OCI-LY3 (cell line): ENCODE results near the gene BACH1.

Source experiments
- H2AFZ ChIP-seq: fragments of 200-600, 300-600 bp; shearing (Covaris generic); 2 replicates; pipeline ENCODE4 v1.6.0; 2014; ENCODE audit warnings: antibody characterized with exemption, low read depth, low read length
- H3K27ac ChIP-seq: fragments of 200-600, 300-600 bp; sonication (generic); 2 replicates; pipeline ENCODE4 v1.5.1; 2014; ENCODE audit warnings: mild to moderate bottlenecking, low read length, moderate library complexity, mixed read lengths
- H3K27me3 ChIP-seq: fragments of 200-600, 300-600 bp; sonication (generic); 2 replicates; pipeline ENCODE4 v1.6.1; 2014; ENCODE audit warnings: low read depth, low read length, mixed read lengths
- H3K36me3 ChIP-seq: fragments of 200-600, 300-600 bp; sonication (generic); replicated peaks from 2 replicates; pipeline ENCODE3; 2014; ENCODE audit warnings: low read depth, low read length, mixed read lengths
- H3K4me1 ChIP-seq: fragments of 300-600, 200-600 bp; sonication (generic); 2 replicates; pipeline ENCODE4 v1.6.1; 2014; ENCODE audit warnings: low read length, mixed read lengths
- H3K4me2 ChIP-seq: fragments of 200-600, 300-600 bp; sonication (generic); 2 replicates; pipeline ENCODE4 v1.6.1; 2014; ENCODE audit warnings: low read length, mixed read lengths
- H3K4me3 ChIP-seq: fragments of 300-600, 200-600 bp; sonication (generic); 2 replicates; pipeline ENCODE4 v1.5.1; 2014; ENCODE audit warnings: antibody characterized with exemption, mild to moderate bottlenecking, low read length, moderate library complexity
- H3K79me2 ChIP-seq: fragments of 300-600, 200-600 bp; shearing (Covaris generic); 2 replicates; pipeline ENCODE4 v1.6.1; 2014; ENCODE audit warnings: mild to moderate bottlenecking, low read length, mixed read lengths
- H3K9ac ChIP-seq: fragments of 300-600, 200-600 bp; shearing (Covaris generic); 2 replicates; pipeline ENCODE4 v1.6.0; 2014; ENCODE audit warnings: mild to moderate bottlenecking, low read length, moderate library complexity
- H3K9me3 ChIP-seq: fragments of 200-600, 300-600 bp; shearing (Covaris generic); 2 replicates; pipeline ENCODE4 v1.6.1; 2014; ENCODE audit warnings: low read length, mixed read lengths; ENCODE audit not compliant: insufficient read depth
- H4K20me1 ChIP-seq: fragments of 200-600, 300-600 bp; sonication (generic); 2 replicates; pipeline ENCODE4 v1.6.1; 2016; ENCODE audit warnings: low read length, mixed read lengths; ENCODE audit not compliant: insufficient read depth
- CTCF ChIP-seq: fragments of 200-600, 300-600 bp; sonication (generic); IDR thresholded peaks from 2 replicates; pipeline ENCODE4 v1.5.1; 2014; ENCODE audit warnings: antibody characterized with exemption, low read length, low read depth
- EZH2phosphoT487 ChIP-seq: fragments of 200-600 bp; shearing (Covaris generic); IDR thresholded peaks from 2 replicates; pipeline ENCODE4 v1.6.1; 2018; ENCODE audit warnings: antibody characterized with exemption, mixed run types, low read depth

The BACH1 gene

GRCh38 chr21:29320031-29320430, 21.3 kb downstream of the BACH1 start:
- no peaks in the 10 kb centered on the region for H3K27me3 ChIP-seq
- H4K20me1 ChIP-seq: peaks cover 97% of the 10 kb centered on the region
- H3K27ac ChIP-seq: no peak overlapping the region
- no peaks in the 10 kb centered on the region for H3K4me1 ChIP-seq
- no peak for TF ChIP-seq CTCF
- no peak for TF ChIP-seq EZH2phosphoT487
- peaks cover 48% of the 10 kb centered on the region for H3K36me3 ChIP-seq
- H3K9me3 ChIP-seq: no peaks in the 10 kb centered on the region
- H2AFZ ChIP-seq: no peak overlapping the region
- no peak overlapping the region for H3K9ac ChIP-seq
- peaks cover 100% of the 10 kb centered on the region for H3K79me2 ChIP-seq
- no peak overlapping the region for H3K4me3 ChIP-seq
- H3K4me2 ChIP-seq: no peak overlapping the region

GRCh38 chr21:29321217-29321616, 22.5 kb downstream of the BACH1 start:
- Histone ChIP-seq H3K36me3 (peaks cover 49% of the 10 kb centered on the region), H3K4me1 (no peaks in the 10 kb centered on the region), H3K4me2 (no peak overlapping the region), H3K27ac (no peak overlapping the region), H3K9ac (no peak overlapping the region), H3K27me3 (no peaks in the 10 kb centered on the region), H3K9me3 (no peaks in the 10 kb centered on the region), H3K4me3 (no peak overlapping the region), H3K79me2 (peaks cover 99% of the 10 kb centered on the region), H4K20me1 (peaks cover 97% of the 10 kb centered on the region), H2AFZ (no peak overlapping the region)
- no peak for TF ChIP-seq CTCF
- TF ChIP-seq EZH2phosphoT487: no peak

- Histone ChIP-seq H2AFZ (no peak overlapping the region), H3K36me3 (peaks cover 56% of the 10 kb centered on the region), H3K27ac (no peak overlapping the region), H4K20me1 (peaks cover 97% of the 10 kb centered on the region), H3K27me3 (no peaks in the 10 kb centered on the region), H3K9ac (no peak overlapping the region), H3K4me3 (no peak overlapping the region), H3K4me2 (no peak overlapping the region), H3K4me1 (no peaks in the 10 kb centered on the region), H3K79me2 (peaks cover 99% of the 10 kb centered on the region), H3K9me3 (no peaks in the 10 kb centered on the region)
- TF ChIP-seq EZH2phosphoT487: no peak
- TF ChIP-seq CTCF: no peak
Measured at GRCh38 chr21:29321932-29322928, 23.5 kb downstream of the BACH1 start.

GRCh38 chr21:29323189-29323588, 24.5 kb downstream of the BACH1 start:
- Histone ChIP-seq H3K4me3 (no peak overlapping the region), H3K27ac (no peak overlapping the region), H3K36me3 (peaks cover 56% of the 10 kb centered on the region)

More at GRCh38 chr21:29323189-29323588, 24.5 kb downstream of the BACH1 start:
- Histone ChIP-seq H3K9ac (no peak overlapping the region), H3K27me3 (no peaks in the 10 kb centered on the region), H3K9me3 (no peaks in the 10 kb centered on the region), H3K79me2 (peaks cover 98% of the 10 kb centered on the region), H3K4me1 (no peaks in the 10 kb centered on the region), H2AFZ (no peak overlapping the region), H4K20me1 (peaks cover 96% of the 10 kb centered on the region), H3K4me2 (no peak overlapping the region)
- TF ChIP-seq CTCF (no peak), EZH2phosphoT487 (no peak)
